GM12878 (cell line): ENCODE measurements around the gene ADAM19. TPM values are rescaled to one million over a fixed set of nuclear protein-coding genes. Genes with fewer than 3 reads are reported as not detected.
"Not testable (repeated sequence)": the region's sequence is repeated elsewhere in the genome, so short reads cannot be mapped to it uniquely, and the experiment has no call there.

Source experiments
- ATAC-seq: fragments of 200-7000 bp; cut with Tn5 transposase; 3 replicates; pipeline ENCODE4 v1.9.1; 2020; ENCODE audit warnings: mild to moderate bottlenecking, moderate library complexity
- BruUV-seq: library from RNA; stranded (reverse); fragments of 400-500 nt; replicated peaks from 2 replicates; lab custom pipeline; 2021; lab: Mats Ljungman, UMichigan
- CTCF ChIA-PET: fragments of 300-600 bp; sonication (Branson Sonifier 250); formaldehyde crosslinking; extraction: SDS; loops from one replicate; lab custom pipeline; 2021; ENCODE audit warnings: inconsistent platforms; lab: Yijun Ruan, JAX
- POLR2A ChIA-PET: fragments of 350-600 bp; formaldehyde crosslinking; extraction: SDS; loops from one replicate; lab custom pipeline; 2021; ENCODE audit warnings: inconsistent platforms; lab: Charles Lee
- RAD21 ChIA-PET: fragments of 300-600 bp; sonication (Branson Sonifier 250); formaldehyde crosslinking; loops from one replicate; lab custom pipeline; 2023; ENCODE audit warnings: antibody characterized with exemption; ENCODE audit not compliant: unreplicated experiment; lab: Charles Lee
- SMC1A ChIA-PET: fragments of 300-600 bp; sonication (Branson Sonifier 250); formaldehyde crosslinking; loops from one replicate; lab custom pipeline; 2023; ENCODE audit not compliant: unreplicated experiment, uncharacterized antibody; lab: Charles Lee
- DNase-seq: peaks from one replicate; pipeline ENCODE4 v3.0.0-alpha.2; 2011; ENCODE audit warnings: low read depth, low spot score
- FAIRE-seq: peaks from 3 replicates; lab custom pipeline; 2011; peaks lifted over from hg19 to GRCh38; lab: Jason Lieb, UNC
- H2AFZ ChIP-seq: 2 replicates; pipeline ENCODE4 v1.6.0; 2011; ENCODE audit warnings: low read depth, low read length, control low read depth; ENCODE audit not compliant: control insufficient read depth
- H3K27ac ChIP-seq: 2 replicates; pipeline ENCODE4 v1.5.1; 2011; ENCODE audit warnings: control low read depth; ENCODE audit not compliant: control insufficient read depth, insufficient read depth
- H3K27me3 ChIP-seq, 2 experiments: replicated peaks in 1 of 2; 2 replicates each; pipeline versions ENCODE4 v1.6.0 to v1.6.1; 2011; ENCODE audit warnings: low read length in 1 of 2; ENCODE audit not compliant: control insufficient read depth in 2 of 2, insufficient read depth in 2 of 2
- H3K36me3 ChIP-seq, 2 experiments: 2 replicates each; pipeline ENCODE4 v1.5.1; 2011; ENCODE audit warnings: low read length in 1 of 2; ENCODE audit not compliant: control insufficient read depth in 2 of 2, insufficient read depth in 2 of 2
- H3K4me1 ChIP-seq: 2 replicates; pipeline ENCODE4 v1.6.1; 2011; ENCODE audit warnings: mild to moderate bottlenecking, low read length, moderate library complexity, mixed read lengths; ENCODE audit not compliant: control insufficient read depth, insufficient read depth
- H3K4me2 ChIP-seq: 2 replicates; pipeline ENCODE4 v1.6.0; 2011; ENCODE audit warnings: control low read depth; ENCODE audit not compliant: control insufficient read depth, insufficient read depth
- H3K4me3 ChIP-seq: fragments of 200-600 bp; sonication (generic); 2 replicates; pipeline ENCODE4 v1.5.1; 2016
- H3K79me2 ChIP-seq: 2 replicates; pipeline ENCODE4 v1.6.0; 2011; ENCODE audit warnings: low read length; ENCODE audit not compliant: control insufficient read depth, insufficient read depth
- H3K9ac ChIP-seq: 2 replicates; pipeline ENCODE4 v1.8.0; 2011; ENCODE audit warnings: low read length, control low read depth, mixed read lengths; ENCODE audit not compliant: control insufficient read depth, insufficient read depth
- H3K9me3 ChIP-seq: replicated peaks from 3 replicates; pipeline ENCODE4 v1.5.1; 2011; ENCODE audit warnings: mild to moderate bottlenecking, low read length; ENCODE audit not compliant: control insufficient read depth, insufficient read depth
- H4K20me1 ChIP-seq: 2 replicates; pipeline ENCODE4 v1.6.0; 2011; ENCODE audit not compliant: control insufficient read depth, insufficient read depth
- CTCF ChIP-seq, 3 experiments: IDR thresholded peaks in 2 of 3; conservative IDR thresholded peaks in 1 of 3; 2 replicates each; pipeline ENCODE4 v1.5.1; 2011; ENCODE audit warnings: low read depth in 3 of 3, low read length in 3 of 3, mild to moderate bottlenecking in 3 of 3, control low read depth in 2 of 3, moderate library complexity in 2 of 3, inconsistent platforms in 1 of 3, mixed read lengths in 1 of 3; ENCODE audit not compliant: control insufficient read depth in 2 of 3, insufficient read depth in 1 of 3; ENCODE audit errors: extremely low read depth in 1 of 3
- IRF3 ChIP-seq: fragments of 450-650 bp; IDR thresholded peaks from 2 replicates; pipeline ENCODE4 v1.6.1; 2014; ENCODE audit warnings: mild to moderate bottlenecking
- NR2C1 ChIP-seq: fragments of 450-650 bp; IDR thresholded peaks from 2 replicates; pipeline ENCODE4 v1.6.1; 2017; ENCODE audit warnings: antibody characterized with exemption, mild to moderate bottlenecking, moderate library complexity
- RAD21 ChIP-seq: IDR thresholded peaks from 2 replicates; pipeline ENCODE4 v1.6.1; 2011; ENCODE audit warnings: mild to moderate bottlenecking, low read depth, low read length, moderate library complexity; ENCODE audit not compliant: insufficient read depth
- SMC3 ChIP-seq: IDR thresholded peaks from 2 replicates; pipeline ENCODE4 v1.6.1; 2011; ENCODE audit warnings: low read length, improper control_type of control experiment, borderline replicate concordance
- WRNIP1 ChIP-seq: IDR thresholded peaks from 2 replicates; pipeline ENCODE4 v1.6.1; 2011; ENCODE audit warnings: low read depth, low read length, improper control_type of control experiment, borderline replicate concordance
- WGBS: methylation state at CpG from one replicate; pipeline ENCODE4 v1.1.6; 2016; ENCODE audit warnings: low lambda C conversion rate; ENCODE audit not compliant: insufficient replicate concordance, insufficient coverage; ENCODE audit errors: missing lambda C conversion rate; 5-methylcytosine and 5-hydroxymethylcytosine counted together
- in situ Hi-C: fragments of 300-500 bp; cut with MboI; formaldehyde crosslinking; loops from 9 replicates; pipeline ENCODE4 v1.14.3; 2018; ENCODE audit warnings: mixed read lengths
- intact Hi-C: fragments of 100-400 bp; cut with micrococcal nuclease; formaldehyde crosslinking; loops from one replicate; pipeline ENCODE4 v1.14.2; 2022; ENCODE audit not compliant: unreplicated experiment
- polyA plus RNA-seq, 11 experiments: library from polyadenylated mRNA; depleted of rRNA in 4 of 11; unstranded in 6 of 11; stranded (reverse) in 5 of 11; fragments of >200 nt; fragmentation: Nextera tagmentation in 4 of 11; fragmentation: Illumina TruSeq in 1 of 11; extraction: Ambion mirVana in 4 of 11; extraction: Trizol in 1 of 11; gene quantifications; 1 replicate in 1 of 11; 2 replicates in 10 of 11; pipeline versions ENCODE4 v1.2.1 to v1.2.3, GENCODE V29; 2011 to 2016; ENCODE audit warnings: inconsistent platforms in 2 of 11, missing spikeins in 2 of 11, low read depth in 1 of 11
- total RNA-seq, 4 experiments: library from RNA; depleted of rRNA in 3 of 4; stranded (reverse); fragments of >200 nt in 3 of 4; fragmentation: Illumina TruSeq in 1 of 4; extraction: Trizol in 1 of 4; gene quantifications; 2 replicates each; pipeline versions ENCODE4 v1.2.1 to v1.2.3, GENCODE V29; 2013 to 2021

Gene ADAM19
- total and polyA plus RNA-seq, 10 of the 15 experiments (the other 5 are each of a cell fraction or from before 2014, with no cell fraction given): 16.0 to 92.8 (median 44.7) TPM

GRCh38 chr5:157431544-157432200, 143.9 kb downstream of the ADAM19 start:
- CTCF ChIA-PET: interaction anchor here (0.7 to 15.9 kb wide), 48 partner anchors 9 to 338 kb away, joined by 3 to 248 read pairs (median 4); partner anchors contain the start of genes LSM11 and NIPAL4
- FAIRE-seq: peak; percentile 84
- Histone ChIP-seq H4K20me1 (no peaks in the 10 kb centered on the region), H3K4me3 (no peak overlapping the region), H3K4me1 (no peaks in the 10 kb centered on the region), H3K9ac (no peak overlapping the region), H3K9me3 (no peaks in the 10 kb centered on the region), H3K4me2 (no peak overlapping the region), H2AFZ (peak overlapping the region; percentile 20; the same call in 1 of the 2 replicates), H3K27me3 (no peaks in the 10 kb centered on the region), H3K27ac (no peak overlapping the region), H3K79me2 (no peaks in the 10 kb centered on the region), H3K36me3 (no peaks in the 10 kb centered on the region)
- 26% methylated on average over 4 of the region's 4 CpGs for WGBS
- SMC1A ChIA-PET: interaction anchor here (0.6 to 5.2 kb wide), 31 partner anchors 9 to 1465 kb away, joined by 3 to 119 read pairs (median 5); partner anchors contain the start of genes C5orf52, LSM11, NIPAL4 and THG1L
- RAD21 ChIA-PET: interaction anchor here (0.8 to 5.4 kb wide), 25 partner anchors 9 to 315 kb away, joined by 3 to 93 read pairs (median 5); partner anchors contain the start of genes LSM11, NIPAL4 and SOX30
- TF ChIP-seq CTCF (IDR thresholded peaks at IDR 0.05 in 2 of 3, conservative IDR thresholded peaks at IDR 0.05 in 1 of 3; ENCODE audit: control insufficient read depth in 2 of 3, extremely low read depth in 1 of 3, insufficient read depth in 1 of 3, low read depth in 3 of 3, low read length in 3 of 3): peak; percentile 47 to 65 (median 56); a peak in 5 of 6 replicates
- TF ChIP-seq IRF3: no peak
- peak; percentile 84 for TF ChIP-seq SMC3
- no peak for TF ChIP-seq WRNIP1
- TF ChIP-seq NR2C1: no peak
- peak; percentile 85 for TF ChIP-seq RAD21
- no TSS peak for BruUV-seq
- POLR2A ChIA-PET: interaction anchor here (0.6 to 1.1 kb wide), 4 partner anchors 37 to 165 kb away, joined by 3 to 4 read pairs (median 3); no protein-coding TSS in a partner anchor
- intact Hi-C loops (loop anchor here (1.0 to 5.0 kb wide), 4 partner anchors 45 to 311 kb away; partner anchors contain the start of gene LSM11), in situ Hi-C loops (loop anchor here (5.0 kb wide), 1 partner anchor 286 kb away; no protein-coding TSS in a partner anchor)
- ATAC-seq: peak; percentile 99
- peak; percentile 35 for DNase-seq

GRCh38 chr5:157429920-157430319, 145.7 kb downstream of the ADAM19 start:
- H3K4me3 ChIP-seq, H3K27me3 ChIP-seq, BruUV-seq, ATAC-seq, H3K9ac ChIP-seq, H3K4me1 ChIP-seq, H3K4me2 ChIP-seq, H3K27ac ChIP-seq, FAIRE-seq, DNase-seq, H3K36me3 ChIP-seq, H3K79me2 ChIP-seq, H4K20me1 ChIP-seq, H2AFZ ChIP-seq, H3K9me3 ChIP-seq, POLR2A ChIA-PET: not testable (repeated sequence)
- CTCF ChIA-PET: interaction anchor here (0.7 to 15.9 kb wide), 6 partner anchors 18 to 314 kb away, joined by 3 to 248 read pairs (median 28); partner anchors contain the start of genes LSM11 and NIPAL4
- intact Hi-C loops: loop anchor here (5.0 kb wide), 1 partner anchor 237 kb away; no protein-coding TSS in a partner anchor
- in situ Hi-C loops: loop anchor here (5.0 kb wide), 1 partner anchor 287 kb away; no protein-coding TSS in a partner anchor
- WGBS: 78% methylated on average over 5 of the region's 5 CpGs
- SMC1A ChIA-PET: interaction anchor here (1.3 to 5.2 kb wide), 3 partner anchors 42 to 289 kb away, joined by 3 to 119 read pairs (median 77); no protein-coding TSS in a partner anchor
- RAD21 ChIA-PET: interaction anchor here (4.1 to 5.4 kb wide), 3 partner anchors 41 to 314 kb away, joined by 26 to 93 read pairs (median 72); partner anchors contain the start of gene LSM11
